OCI-LY7 (cell line): ENCODE data around the gene COX6A1.

ENCODE experiments used
- CTCF ChIP-seq: fragments of 200-600 bp; sonication (generic); conservative IDR thresholded peaks from 2 replicates; pipeline ENCODE4 v1.5.1; 2014; ENCODE audit warnings: mild to moderate bottlenecking, antibody characterized with exemption, low read length, moderate library complexity, mixed read lengths
- EZH2phosphoT487 ChIP-seq: fragments of 200-600 bp; sonication (generic); IDR thresholded peaks from 2 replicates; pipeline ENCODE4 v1.6.1; 2018; ENCODE audit warnings: low read depth, borderline replicate concordance, mild to moderate bottlenecking, mixed run types, antibody characterized with exemption, low read length, moderate library complexity, mixed read lengths

DNA sequence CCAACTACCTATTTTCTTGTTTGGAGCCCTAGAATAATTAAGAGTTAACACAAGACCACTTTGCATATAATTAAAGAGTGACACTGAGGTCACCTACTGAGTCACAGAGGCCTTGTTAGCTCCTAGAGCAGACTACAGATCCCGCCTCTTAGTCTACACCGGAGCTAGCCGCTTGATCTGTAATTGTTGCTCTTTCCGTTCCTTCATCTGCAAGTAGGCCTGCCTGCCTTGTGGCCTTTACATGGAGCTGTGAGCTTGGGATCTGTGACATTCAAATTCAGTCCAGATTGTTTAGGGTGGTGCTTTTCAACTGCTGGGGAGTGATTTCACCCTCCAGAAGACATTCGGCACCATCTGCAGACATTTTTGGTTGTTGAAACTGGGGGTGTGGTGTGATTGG lies 52.4 kb downstream of the COX6A1 start:
- no peak for TF ChIP-seq CTCF
- no peak for TF ChIP-seq EZH2phosphoT487
